NCI-H82 treated with DMSO at 0.1 percent for 48 hours (cell line): ENCODE measurements around the gene WNT2B.

Experiments used
- DNase-seq: peaks from one replicate; lab custom pipeline; 2025; ENCODE audit not compliant: unreplicated experiment; lab: John Stamatoyannopoulos, UW

Gene WNT2B

GRCh38 chr1:112564081-112564480 lies 55.3 kb downstream of the WNT2B start:
- no peak for DNase-seq

GRCh38 chr1:112565800-112566199 lies 57.0 kb downstream of the WNT2B start:
- no peak for DNase-seq

GRCh38 chr1:112575154-112575804 lies 66.5 kb downstream of the WNT2B start:
- no peak for DNase-seq

- no peak for DNase-seq
These were observed 67.5 kb downstream of the WNT2B start for GRCh38 chr1:112576240-112576639.
